GM18507 (cell line): ENCODE data around the gene UBA52.
A peak's percentile ranks its signal among the peaks of the same experiment; 100 is the strongest.

Source experiments
- DNase-seq: peaks from one replicate; pipeline ENCODE4 v3.0.0; 2011; ENCODE audit warnings: low read depth; ENCODE audit not compliant: insufficient read length; ENCODE audit errors: extremely low spot score
- FAIRE-seq: peaks from 2 replicates; lab custom pipeline; 2011; peaks lifted over from hg19 to GRCh38; lab: Jason Lieb, UNC

Gene UBA52

DNA sequence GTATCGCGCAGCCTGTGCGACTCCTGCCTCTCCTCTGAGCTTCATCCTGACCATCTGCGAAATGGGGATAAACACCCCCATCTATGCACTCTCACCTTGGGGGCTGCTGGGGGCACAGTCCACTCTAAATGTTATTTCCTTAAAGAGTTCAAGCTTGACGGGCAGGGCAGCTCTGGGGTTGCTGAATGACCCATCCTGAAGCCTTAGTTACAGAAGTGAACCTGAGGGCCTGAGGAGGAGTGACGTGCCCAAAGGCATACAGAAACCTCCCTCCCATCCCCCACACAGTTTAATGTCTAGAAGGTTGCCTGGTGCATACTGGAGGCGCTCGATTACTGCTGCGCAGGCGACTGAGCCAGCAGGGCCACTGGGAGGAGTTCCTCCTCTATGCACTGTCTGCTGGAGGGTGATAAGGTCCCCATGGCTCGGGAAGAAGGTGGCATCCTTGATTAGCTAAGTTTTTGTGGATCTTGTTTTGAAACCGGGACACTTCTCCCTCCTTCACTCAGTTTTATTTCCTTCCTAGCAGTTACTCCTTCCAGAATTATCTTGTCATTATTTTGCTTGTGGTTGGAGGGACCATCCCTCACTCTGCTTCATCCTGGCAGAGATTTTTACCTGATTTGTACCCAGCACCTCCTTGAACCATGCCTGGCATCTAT is 27.7 kb upstream of the UBA52 start:
- peak; percentile 69 for DNase-seq

GRCh38 chr19:18551631-18552030 is 20.0 kb upstream of the UBA52 start:
- FAIRE-seq: no peak
- no peak for DNase-seq

More for the DNA sequence above, 27.7 kb upstream of the UBA52 start:
- peak; percentile 85 for FAIRE-seq

- DNase-seq: peak; percentile 95
- peak; percentile 100 for FAIRE-seq
These were observed 14.1 kb upstream of the UBA52 start, which contains the start of gene KXD1 for GRCh38 chr19:18557411-18558201. TSS of gene KXD1 (plus strand) at chr19:18557870. CDS start at chr19:18562057, 4,187 bp downstream.

DNA sequence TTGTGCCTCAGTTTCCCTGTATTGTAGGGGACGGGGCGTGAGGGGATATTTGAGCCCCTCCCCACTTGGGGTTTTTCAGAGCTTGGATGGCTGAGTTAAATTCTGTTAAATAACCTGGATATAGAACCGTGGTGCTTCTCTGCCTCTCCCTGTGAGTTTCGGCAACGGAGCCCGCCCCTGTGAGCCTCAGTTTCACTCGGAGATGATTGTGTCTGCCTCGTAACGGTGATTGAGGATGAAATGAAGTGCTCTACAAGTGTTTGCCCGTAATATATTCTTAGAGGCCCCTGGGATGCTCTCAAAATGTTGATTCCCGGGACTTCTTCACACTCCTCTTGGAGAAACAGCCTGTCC is 13.5 kb upstream of the UBA52 start:
- DNase-seq (no peak), FAIRE-seq (no peak)

GRCh38 chr19:18558604-18559003 is 13.1 kb upstream of the UBA52 start:
- FAIRE-seq (peak; percentile 57), DNase-seq (no peak)

DNA sequence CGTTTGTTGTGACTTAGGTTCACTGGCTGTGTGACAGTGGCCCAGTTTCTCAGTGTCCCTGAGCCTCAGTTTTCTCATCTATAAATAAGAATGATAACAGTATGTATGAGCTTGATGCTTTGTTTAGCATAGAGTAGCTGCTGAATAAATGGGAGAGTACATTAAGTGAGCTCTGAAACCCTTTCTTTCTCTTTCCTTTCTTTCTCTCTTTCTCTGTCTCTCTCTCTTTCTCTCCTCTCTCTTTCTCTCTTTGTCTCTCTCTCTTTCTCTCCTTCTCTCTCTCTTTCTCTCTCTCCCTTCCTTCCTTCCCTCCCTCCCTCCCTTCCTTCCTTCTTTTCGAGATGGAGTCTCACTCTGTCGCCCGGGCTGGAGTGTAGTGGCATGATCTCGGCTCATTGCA is 12.0 kb upstream of the UBA52 start:
- no peak for DNase-seq
- FAIRE-seq: no peak

- no peak for FAIRE-seq
- no peak for DNase-seq
These were observed 9.6 kb upstream of the UBA52 start for GRCh38 chr19:18562086-18562485.

DNA sequence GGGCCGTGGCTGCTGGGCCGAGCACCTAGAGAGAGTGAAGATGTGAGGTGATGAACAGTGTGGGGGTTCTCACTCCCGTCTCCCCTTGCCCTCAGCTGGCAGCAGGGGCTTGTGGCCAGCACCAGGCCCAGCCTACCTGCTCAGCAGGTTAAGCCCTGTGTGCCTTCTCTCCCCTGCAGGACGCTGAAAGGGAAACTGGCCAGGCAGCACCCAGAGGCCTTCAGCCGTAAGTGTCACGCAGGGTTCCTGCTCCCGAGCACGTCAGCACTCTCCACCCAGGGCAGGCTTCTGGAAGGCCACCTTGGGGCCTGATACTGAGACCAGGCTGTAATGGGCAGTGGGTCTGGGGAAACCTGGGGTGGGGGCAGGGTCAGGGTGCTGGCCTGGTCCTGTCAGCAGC is 4.7 kb upstream of the UBA52 start:
- DNase-seq (no peak), FAIRE-seq (no peak)

GRCh38 chr19:18568367-18568766 is 3.3 kb upstream of the UBA52 start:
- no peak for FAIRE-seq
- DNase-seq: no peak

DNA sequence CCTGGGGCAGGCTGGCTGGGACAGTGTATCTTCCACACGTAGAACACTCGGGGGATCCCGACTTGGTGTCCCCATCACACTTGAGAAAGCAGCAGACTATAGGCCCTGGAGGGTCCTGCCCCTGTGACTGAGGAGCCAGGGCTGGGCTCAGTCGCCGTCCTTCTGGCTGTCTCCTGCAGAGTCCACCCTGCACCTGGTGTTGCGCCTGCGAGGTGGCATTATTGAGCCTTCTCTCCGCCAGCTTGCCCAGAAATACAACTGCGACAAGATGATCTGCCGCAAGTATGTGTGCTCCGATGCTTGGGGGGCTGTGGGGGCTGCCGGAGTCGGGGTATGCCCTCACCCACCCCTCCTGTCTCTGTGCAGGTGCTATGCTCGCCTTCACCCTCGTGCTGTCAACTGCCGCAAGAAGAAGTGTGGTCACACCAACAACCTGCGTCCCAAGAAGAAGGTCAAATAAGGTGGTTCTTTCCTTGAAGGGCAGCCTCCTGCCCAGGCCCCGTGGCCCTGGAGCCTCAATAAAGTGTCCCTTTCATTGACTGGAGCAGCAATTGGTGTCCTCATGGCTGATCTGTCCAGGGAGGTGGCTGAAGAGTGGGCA is 3.1 kb downstream of the UBA52 start:
- no peak for DNase-seq
- FAIRE-seq: no peak

DNA sequence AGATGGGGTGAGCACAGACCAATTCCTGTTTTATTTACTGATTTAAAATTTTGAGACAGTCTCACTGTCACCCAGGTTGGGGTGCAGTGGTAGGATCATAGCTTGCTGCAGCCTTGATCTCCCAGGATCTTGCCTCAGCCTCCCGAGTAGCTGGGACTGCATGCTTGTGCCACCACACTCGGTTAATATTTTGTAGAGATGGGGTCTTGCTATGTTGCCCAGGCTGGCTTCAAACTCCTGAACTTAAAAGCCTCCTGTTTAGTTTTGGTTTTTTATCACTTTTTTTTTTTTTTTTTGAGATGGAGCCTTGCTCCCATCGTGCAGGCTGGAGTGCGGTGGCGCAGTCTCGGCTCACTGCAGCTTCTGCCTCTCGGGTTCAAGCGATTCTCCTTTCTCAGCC is 4.7 kb downstream of the UBA52 start:
- FAIRE-seq (no peak), DNase-seq (no peak)

DNA sequence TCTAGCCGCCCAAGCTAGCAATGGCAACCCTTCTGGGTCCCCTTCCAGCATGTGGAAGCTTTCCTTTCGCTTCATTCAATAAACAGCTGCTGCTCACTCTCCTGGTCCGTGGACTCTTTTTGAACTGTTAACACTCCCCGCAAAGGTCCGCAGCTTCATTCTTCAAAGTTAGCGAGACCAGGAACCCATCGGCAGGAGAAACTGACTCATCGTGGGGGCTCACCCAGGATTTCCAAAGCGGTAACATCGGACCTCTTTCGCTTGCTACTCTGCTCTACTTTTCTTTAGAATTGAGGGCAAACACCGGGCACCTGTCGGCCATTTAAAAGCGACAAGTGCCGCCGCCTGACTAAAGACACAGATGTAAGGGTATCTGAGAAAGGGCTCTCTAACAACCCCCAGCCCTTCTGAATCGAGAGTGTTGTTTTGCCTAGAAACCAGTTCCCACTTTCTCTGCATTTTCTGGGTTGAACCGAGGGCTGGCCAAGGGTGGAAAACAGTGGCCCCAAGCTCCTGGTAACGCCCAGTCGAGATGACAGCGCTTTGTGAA is 5.8 kb downstream of the UBA52 start:
- no peak for FAIRE-seq

DNA sequence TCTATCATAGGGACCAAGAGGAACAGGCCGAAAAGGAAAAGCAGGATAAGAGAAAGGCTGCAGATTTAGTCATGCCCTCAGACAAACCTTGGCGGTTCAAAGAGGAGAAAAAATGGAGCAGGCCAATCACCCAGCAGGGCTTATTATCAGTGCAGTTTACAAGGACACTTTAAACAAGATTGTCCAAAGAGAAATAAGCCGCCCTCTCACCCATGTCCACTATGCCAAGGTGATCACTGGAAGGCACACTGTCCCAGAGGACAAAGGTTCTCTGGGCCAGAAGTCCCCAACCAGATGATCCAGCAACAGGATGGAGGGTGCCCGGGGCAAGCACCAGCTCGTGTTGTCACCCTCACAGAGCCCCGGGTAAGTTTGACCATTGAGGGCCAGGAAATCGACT is 8.7 kb downstream of the UBA52 start:
- FAIRE-seq (no peak), DNase-seq (no peak)

More for the DNA sequence above, 5.8 kb downstream of the UBA52 start:
- DNase-seq: no peak

DNA sequence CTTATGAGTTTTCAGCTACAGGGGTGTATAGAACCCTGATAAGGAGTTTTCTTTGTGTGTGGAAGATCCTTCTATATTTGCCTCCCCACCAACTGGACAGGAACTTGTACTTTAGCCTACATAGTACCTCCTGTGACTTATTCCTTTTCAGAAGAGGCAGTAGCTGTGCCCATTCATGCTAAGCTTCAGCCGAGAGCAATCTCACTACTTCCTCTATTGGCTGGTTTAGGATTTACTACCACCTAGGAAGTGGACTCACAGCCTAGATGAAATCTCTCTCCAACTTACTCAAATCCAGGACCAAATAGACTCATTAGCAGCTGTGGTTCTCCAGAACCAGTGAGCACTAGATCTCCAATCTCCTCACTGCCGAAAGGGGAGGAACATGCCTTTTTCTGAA is 14.6 kb downstream of the UBA52 start:
- no peak for FAIRE-seq
- DNase-seq: no peak

DNA sequence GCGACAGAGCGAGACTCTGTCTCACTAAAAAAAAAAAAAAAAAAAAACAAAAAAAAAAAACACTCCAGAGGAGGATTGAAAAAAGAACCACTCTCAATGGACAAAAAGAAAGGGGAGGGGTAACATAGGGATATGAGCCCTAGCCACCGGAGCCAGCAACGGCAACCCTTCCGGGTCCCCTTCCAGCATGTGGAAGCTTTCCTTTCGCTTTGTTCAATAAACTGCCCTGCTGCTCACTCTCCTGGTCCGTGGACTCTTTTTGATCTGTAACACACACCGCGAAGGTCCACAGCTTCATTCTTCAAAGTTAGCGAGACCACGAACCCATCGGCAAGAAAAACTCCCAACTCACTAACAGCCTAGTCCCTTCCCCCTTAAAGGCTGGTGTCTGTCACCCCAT is 15.9 kb downstream of the UBA52 start:
- DNase-seq (no peak), FAIRE-seq (no peak)

- no peak for FAIRE-seq
- no peak for DNase-seq
These were observed 16.4 kb downstream of the UBA52 start for GRCh38 chr19:18587962-18588610.

DNA sequence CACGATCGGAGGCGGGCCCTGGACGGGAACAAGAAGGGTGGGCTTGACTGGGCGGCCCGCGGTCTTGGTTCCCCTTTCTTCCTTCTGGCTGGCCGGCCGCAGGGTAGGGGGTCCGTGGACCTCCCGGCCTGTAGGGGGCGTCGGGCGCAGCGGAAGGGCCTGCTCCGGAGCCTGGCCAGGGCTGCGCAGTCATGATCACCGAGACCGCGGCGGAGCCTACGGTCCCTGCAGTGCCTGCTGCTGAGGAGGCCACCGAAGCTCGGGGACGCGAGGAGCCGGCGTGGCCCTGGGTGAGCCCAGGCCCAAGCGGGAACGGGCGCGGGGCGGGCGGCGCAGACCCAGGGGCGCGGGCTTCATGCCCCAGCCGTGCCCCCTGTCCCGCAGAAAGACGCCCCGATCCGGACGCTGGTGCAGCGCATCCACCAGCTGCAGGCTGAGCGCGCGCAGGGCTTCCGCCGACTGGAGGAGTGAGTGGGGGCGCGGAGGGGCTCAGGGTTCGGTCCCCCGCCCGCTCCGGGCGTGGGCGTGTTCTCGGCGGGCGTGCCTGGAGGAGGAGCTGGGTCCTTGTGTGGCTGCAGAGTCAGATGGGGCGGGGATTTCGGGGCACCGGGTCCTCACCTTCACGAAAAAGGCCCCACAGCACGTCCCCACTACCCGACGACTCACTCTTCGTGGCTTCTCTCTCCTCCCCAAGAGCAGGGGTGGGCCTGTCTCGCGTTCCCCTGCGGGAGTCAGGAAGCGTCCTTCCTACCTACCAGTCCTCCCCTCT is 17.1 kb downstream of the UBA52 start, which contains the start of gene REX1BD:
REX1BD (plus strand) TSS at position 188 of the 769 bp plus-strand sequence; CDS start at position 192, 4 bp downstream.
- FAIRE-seq: peak; percentile 78
- peak; percentile 73 for DNase-seq

DNA sequence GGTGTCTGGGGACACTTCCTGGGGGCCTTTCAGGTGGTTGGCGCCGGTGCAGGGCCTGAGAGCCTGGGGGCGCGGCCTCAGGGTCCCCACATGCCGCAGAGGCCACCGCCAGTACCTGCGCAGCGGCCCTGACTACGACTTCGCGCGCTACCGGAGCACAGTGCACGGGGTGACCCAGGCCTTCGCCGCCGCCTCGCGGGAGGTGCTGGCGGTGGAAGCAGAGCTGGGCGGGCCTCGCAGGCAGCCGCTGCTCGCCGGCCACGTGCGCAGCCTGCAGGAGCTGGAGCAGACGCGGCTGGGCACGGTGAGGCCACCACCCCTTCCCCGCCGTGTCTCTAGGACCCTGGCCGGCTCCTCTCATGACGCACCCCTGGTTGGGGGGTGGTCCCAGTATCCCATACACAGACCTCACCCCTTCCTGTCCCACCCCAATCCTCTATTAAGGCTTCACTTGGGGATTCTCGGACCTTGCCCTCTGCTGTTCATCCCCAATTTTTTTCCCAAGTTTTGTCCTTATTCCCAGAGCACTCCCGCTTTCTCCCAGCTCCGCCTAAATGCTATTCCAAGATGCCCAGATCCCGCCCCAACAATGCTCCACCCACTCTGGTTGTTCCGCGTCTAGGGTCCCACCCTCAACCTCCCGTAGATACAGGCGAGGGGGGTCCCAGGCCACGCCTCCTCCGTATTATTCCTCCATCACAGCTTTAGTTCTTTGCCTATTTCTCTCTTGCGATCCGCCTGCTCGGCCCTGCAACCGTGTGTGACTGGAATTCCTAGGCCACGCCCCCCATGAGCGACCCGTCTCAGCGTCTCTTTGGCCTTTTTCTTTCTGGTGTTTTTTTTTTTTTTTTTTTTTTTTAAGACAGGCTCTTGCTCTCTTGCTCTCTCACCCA is 18.0 kb downstream of the UBA52 start:
- DNase-seq: no peak
- FAIRE-seq: peak; percentile 54
